Cardiac muscle cell (in vitro differentiated cells and primary cell): ENCODE data around the gene SERINC5. TPM values are rescaled to one million over a fixed set of nuclear protein-coding genes. Genes with fewer than 3 reads are reported as not detected.
A peak's percentile ranks its signal among the peaks of the same experiment; 100 is the strongest.

Source experiments
- DNase-seq, 2 donors: peaks; one replicate each; pipeline versions ENCODE4 v3.0.0 to v3.0.0-alpha.2; 2010 to 2017; ENCODE audit warnings: low read depth in 1 of 2, low spot score in 1 of 2
- H3K27ac ChIP-seq: fragments of 200-600 bp; sonication (generic); 2 replicates; pipeline ENCODE4 v1.5.1; 2016
- H3K27me3 ChIP-seq: fragments of 200-600 bp; sonication (generic); 2 replicates; pipeline ENCODE4 v1.6.0; 2016; ENCODE audit warnings: control low read depth
- H3K36me3 ChIP-seq: fragments of 200-600 bp; sonication (generic); 2 replicates; pipeline ENCODE4 v1.5.1; 2016; ENCODE audit warnings: control low read depth
- H3K4me1 ChIP-seq: fragments of 200-600 bp; sonication (generic); 2 replicates; pipeline ENCODE4 v1.8.1; 2017; ENCODE audit warnings: low read depth, mild to moderate bottlenecking, mixed run types
- H3K4me3 ChIP-seq: fragments of 200-600 bp; sonication (generic); 2 replicates; pipeline ENCODE4 v1.5.1; 2016; ENCODE audit warnings: mild to moderate bottlenecking
- H3K9me3 ChIP-seq: fragments of 200-600 bp; sonication (generic); 2 replicates; pipeline ENCODE4 v1.5.1; 2017; ENCODE audit warnings: low read depth, mild to moderate bottlenecking, control low read depth
- CTCF ChIP-seq: IDR thresholded peaks from 2 replicates; pipeline ENCODE4 v1.5.1; 2012; ENCODE audit warnings: low read depth, mild to moderate bottlenecking, low read length
- polyA plus RNA-seq: library from polyadenylated mRNA; unstranded; fragments of >200 nt; fragmentation: Nextera tagmentation; extraction: Ambion mirVana; gene quantifications from 2 replicates; pipeline ENCODE4 v1.2.1, GENCODE V29; 2016
- total RNA-seq: library from RNA; depleted of rRNA; stranded (reverse); fragments of >200 nt; gene quantifications from 2 replicates; pipeline ENCODE4 v1.2.3, GENCODE V29; 2016

SERINC5 gene
- total and polyA plus RNA-seq, 2 experiments from 2014 or later: 10.8 to 33.6 TPM

- no peak for DNase-seq
- H3K9me3 ChIP-seq: no peaks in the 10 kb centered on the region
- peaks cover 3% of the 10 kb centered on the region for H3K4me1 ChIP-seq
- no peak for TF ChIP-seq CTCF
- no peak overlapping the region for H3K4me3 ChIP-seq
- no peaks in the 10 kb centered on the region for H3K36me3 ChIP-seq
- no peak overlapping the region for H3K27ac ChIP-seq
- no peaks in the 10 kb centered on the region for H3K27me3 ChIP-seq
Measured at GRCh38 chr5:80225934-80226326, 29.9 kb downstream of the SERINC5 start.

GRCh38 chr5:80225189-80225933, 30.5 kb downstream of the SERINC5 start:
- Histone ChIP-seq H3K27me3 (no peaks in the 10 kb centered on the region), H3K4me3 (no peak overlapping the region), H3K4me1 (peaks cover 3% of the 10 kb centered on the region), H3K9me3 (no peaks in the 10 kb centered on the region), H3K27ac (peak overlapping the region; percentile 47), H3K36me3 (no peaks in the 10 kb centered on the region)
- no peak for DNase-seq
- no peak for TF ChIP-seq CTCF

GRCh38 chr5:80223561-80223960, 32.3 kb downstream of the SERINC5 start:
- H3K27me3 ChIP-seq: no peaks in the 10 kb centered on the region
- H3K9me3 ChIP-seq: no peaks in the 10 kb centered on the region
- DNase-seq: no peak
- H3K4me1 ChIP-seq: peaks cover 10% of the 10 kb centered on the region
- no peak overlapping the region for H3K27ac ChIP-seq
- no peaks in the 10 kb centered on the region for H3K36me3 ChIP-seq
- no peak overlapping the region for H3K4me3 ChIP-seq
- TF ChIP-seq CTCF: no peak

GRCh38 chr5:80220245-80220897, 35.5 kb downstream of the SERINC5 start:
- peaks cover 38% of the 10 kb centered on the region for H3K4me1 ChIP-seq
- H3K36me3 ChIP-seq: no peaks in the 10 kb centered on the region

GRCh38 chr5:80219391-80219790, 36.5 kb downstream of the SERINC5 start:
- no peak for TF ChIP-seq CTCF
- H3K36me3 ChIP-seq: no peaks in the 10 kb centered on the region
- no peak overlapping the region for H3K4me3 ChIP-seq
- H3K9me3 ChIP-seq: no peaks in the 10 kb centered on the region
- no peaks in the 10 kb centered on the region for H3K27me3 ChIP-seq
- H3K27ac ChIP-seq: peak overlapping the region; percentile 78
- peaks cover 37% of the 10 kb centered on the region for H3K4me1 ChIP-seq
- DNase-seq: no peak

More at GRCh38 chr5:80220245-80220897, 35.5 kb downstream of the SERINC5 start:
- no peak for DNase-seq
- Histone ChIP-seq H3K4me3 (no peak overlapping the region), H3K27me3 (no peaks in the 10 kb centered on the region), H3K9me3 (no peaks in the 10 kb centered on the region), H3K27ac (no peak overlapping the region)
- TF ChIP-seq CTCF: no peak
